Panc1 (cell line): ENCODE results near the gene ZDHHC8.

Experiments
- POLR2AphosphoS5 ChIP-seq: IDR thresholded peaks from 2 replicates; pipeline ENCODE4 v1.6.1; 2012; ENCODE audit warnings: mild to moderate bottlenecking, low read depth, low read length, moderate library complexity
- TF ChIP-seq, protein P1 (sequence below): fragments of 450-650 bp; IDR thresholded peaks from 2 replicates; pipeline ENCODE4 v1.5.1; 2017; ENCODE audit warnings: mild to moderate bottlenecking
- TF ChIP-seq, protein P2 (sequence below), 2 experiments: IDR thresholded peaks; 2 replicates each; pipeline ENCODE4 v1.6.1; 2011 to 2012; ENCODE audit warnings: low read depth in 2 of 2, control low read depth in 1 of 2, low read length in 1 of 2, mild to moderate bottlenecking in 1 of 2, moderate library complexity in 1 of 2; ENCODE audit not compliant: insufficient read depth in 1 of 2

DNA sequence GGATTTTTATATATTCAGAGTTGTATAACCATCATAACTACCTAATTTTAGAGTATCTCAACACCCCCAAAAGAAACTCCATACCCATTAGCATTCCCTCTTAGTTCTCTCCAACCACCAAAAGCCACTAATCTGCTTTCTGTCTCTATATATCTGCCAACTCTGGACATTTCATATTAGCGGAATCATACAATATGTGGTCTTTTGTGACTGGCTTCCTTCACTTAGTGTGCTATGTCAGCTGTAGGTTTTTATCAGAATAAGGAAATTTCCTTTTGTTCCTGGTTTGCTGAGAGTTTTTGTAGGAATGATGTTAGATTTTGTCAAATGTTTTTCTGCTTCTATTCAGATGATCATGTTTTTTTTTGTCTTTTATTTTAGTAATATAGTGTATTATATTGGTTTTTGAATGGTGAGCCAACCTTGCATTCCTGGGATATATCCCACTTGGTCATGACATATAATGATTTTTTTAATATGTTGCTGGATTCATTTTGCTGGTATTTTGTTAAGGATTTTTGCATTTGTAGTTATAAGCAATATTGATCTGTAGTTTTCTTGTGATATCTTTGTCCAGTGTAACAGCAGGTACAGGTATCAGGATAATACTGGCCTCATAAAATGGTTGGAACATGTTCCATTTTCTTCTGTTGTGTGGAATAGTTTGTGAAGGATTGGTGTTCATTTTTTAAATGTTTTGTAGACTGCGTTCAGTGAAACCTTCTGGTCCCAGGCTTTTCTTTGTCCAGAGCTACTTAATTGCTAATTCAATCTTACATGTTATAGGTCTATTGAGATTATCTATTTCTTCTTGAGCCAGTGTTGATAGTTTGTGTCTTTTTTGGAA lies 34.8 kb upstream of the ZDHHC8 start:
- TF ChIP-seq, protein P1, sequence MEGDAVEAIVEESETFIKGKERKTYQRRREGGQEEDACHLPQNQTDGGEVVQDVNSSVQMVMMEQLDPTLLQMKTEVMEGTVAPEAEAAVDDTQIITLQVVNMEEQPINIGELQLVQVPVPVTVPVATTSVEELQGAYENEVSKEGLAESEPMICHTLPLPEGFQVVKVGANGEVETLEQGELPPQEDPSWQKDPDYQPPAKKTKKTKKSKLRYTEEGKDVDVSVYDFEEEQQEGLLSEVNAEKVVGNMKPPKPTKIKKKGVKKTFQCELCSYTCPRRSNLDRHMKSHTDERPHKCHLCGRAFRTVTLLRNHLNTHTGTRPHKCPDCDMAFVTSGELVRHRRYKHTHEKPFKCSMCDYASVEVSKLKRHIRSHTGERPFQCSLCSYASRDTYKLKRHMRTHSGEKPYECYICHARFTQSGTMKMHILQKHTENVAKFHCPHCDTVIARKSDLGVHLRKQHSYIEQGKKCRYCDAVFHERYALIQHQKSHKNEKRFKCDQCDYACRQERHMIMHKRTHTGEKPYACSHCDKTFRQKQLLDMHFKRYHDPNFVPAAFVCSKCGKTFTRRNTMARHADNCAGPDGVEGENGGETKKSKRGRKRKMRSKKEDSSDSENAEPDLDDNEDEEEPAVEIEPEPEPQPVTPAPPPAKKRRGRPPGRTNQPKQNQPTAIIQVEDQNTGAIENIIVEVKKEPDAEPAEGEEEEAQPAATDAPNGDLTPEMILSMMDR, result no peak
- no peak for TF ChIP-seq POLR2AphosphoS5
- TF ChIP-seq, protein P2, sequence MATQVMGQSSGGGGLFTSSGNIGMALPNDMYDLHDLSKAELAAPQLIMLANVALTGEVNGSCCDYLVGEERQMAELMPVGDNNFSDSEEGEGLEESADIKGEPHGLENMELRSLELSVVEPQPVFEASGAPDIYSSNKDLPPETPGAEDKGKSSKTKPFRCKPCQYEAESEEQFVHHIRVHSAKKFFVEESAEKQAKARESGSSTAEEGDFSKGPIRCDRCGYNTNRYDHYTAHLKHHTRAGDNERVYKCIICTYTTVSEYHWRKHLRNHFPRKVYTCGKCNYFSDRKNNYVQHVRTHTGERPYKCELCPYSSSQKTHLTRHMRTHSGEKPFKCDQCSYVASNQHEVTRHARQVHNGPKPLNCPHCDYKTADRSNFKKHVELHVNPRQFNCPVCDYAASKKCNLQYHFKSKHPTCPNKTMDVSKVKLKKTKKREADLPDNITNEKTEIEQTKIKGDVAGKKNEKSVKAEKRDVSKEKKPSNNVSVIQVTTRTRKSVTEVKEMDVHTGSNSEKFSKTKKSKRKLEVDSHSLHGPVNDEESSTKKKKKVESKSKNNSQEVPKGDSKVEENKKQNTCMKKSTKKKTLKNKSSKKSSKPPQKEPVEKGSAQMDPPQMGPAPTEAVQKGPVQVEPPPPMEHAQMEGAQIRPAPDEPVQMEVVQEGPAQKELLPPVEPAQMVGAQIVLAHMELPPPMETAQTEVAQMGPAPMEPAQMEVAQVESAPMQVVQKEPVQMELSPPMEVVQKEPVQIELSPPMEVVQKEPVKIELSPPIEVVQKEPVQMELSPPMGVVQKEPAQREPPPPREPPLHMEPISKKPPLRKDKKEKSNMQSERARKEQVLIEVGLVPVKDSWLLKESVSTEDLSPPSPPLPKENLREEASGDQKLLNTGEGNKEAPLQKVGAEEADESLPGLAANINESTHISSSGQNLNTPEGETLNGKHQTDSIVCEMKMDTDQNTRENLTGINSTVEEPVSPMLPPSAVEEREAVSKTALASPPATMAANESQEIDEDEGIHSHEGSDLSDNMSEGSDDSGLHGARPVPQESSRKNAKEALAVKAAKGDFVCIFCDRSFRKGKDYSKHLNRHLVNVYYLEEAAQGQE (IDR thresholded peaks at IDR 0.05; ENCODE audit: insufficient read depth in 1 of 2, low read depth in 2 of 2, low read length in 1 of 2), result no peak
